B cell (primary cell): ENCODE data around the gene CCDC6. TPM values are rescaled to one million over a fixed set of nuclear protein-coding genes. Genes with fewer than 3 reads are reported as not detected.

Source experiments
- ATAC-seq: fragments of 200-7000 bp; cut with Tn5 transposase; one replicate; pipeline ENCODE4 v1.10.0; 2021; ENCODE audit warnings: low read depth, mild to moderate bottlenecking, moderate number of reproducible peaks, moderate library complexity
- CTCF ChIA-PET: fragments of 350-600 bp; sonication (Branson Sonifier 250); formaldehyde crosslinking; loops from one replicate; lab custom pipeline; 2021; ENCODE audit warnings: antibody characterized with exemption, inconsistent platforms; lab: Charles Lee
- POLR2A ChIA-PET: fragments of 350-600 bp; sonication (Branson Sonifier 250); formaldehyde crosslinking; loops from one replicate; lab custom pipeline; 2021; ENCODE audit warnings: antibody characterized with exemption; lab: Charles Lee
- DNase-seq: peaks from one replicate; pipeline ENCODE4 v3.0.0; 2013
- H2AFZ ChIP-seq: 2 replicates; pipeline ENCODE4 v1.6.1; 2012; ENCODE audit warnings: mild to moderate bottlenecking, low read depth, low read length; ENCODE audit not compliant: insufficient read depth, poor library complexity, severe bottlenecking
- H3K27ac ChIP-seq, 2 donors: 1 replicate in 1 of 2; 2 replicates in 1 of 2; pipeline ENCODE4 v1.5.1; 2012 to 2013; ENCODE audit warnings: low read length in 2 of 2, mild to moderate bottlenecking in 2 of 2, moderate library complexity in 1 of 2
- H3K27me3 ChIP-seq, 4 experiments: fragments of 200-600 bp in 1 of 4; sonication (generic) in 1 of 4; replicated peaks in 1 of 4; 1 replicate in 2 of 4; 2 replicates in 2 of 4; pipeline versions ENCODE4 v1.6.1 to v1.7.0; 2013 to 2016; ENCODE audit warnings: low read length in 3 of 4, mild to moderate bottlenecking in 2 of 4, mixed read lengths in 1 of 4, moderate library complexity in 1 of 4; ENCODE audit not compliant: insufficient read depth in 4 of 4, control insufficient read depth in 3 of 4; ENCODE audit errors: control extremely low read depth in 1 of 4
- H3K36me3 ChIP-seq, 2 experiments: replicated peaks in 1 of 2; 1 replicate in 1 of 2; 2 replicates in 1 of 2; pipeline versions ENCODE4 v1.6.1 to v1.7.1; 2013; ENCODE audit warnings: low read length in 1 of 2; ENCODE audit not compliant: insufficient read depth in 2 of 2, control insufficient read depth in 1 of 2; ENCODE audit errors: control extremely low read depth in 1 of 2, extremely low read depth in 1 of 2
- H3K4me1 ChIP-seq, 2 donors: fragments of 200-600 bp in 1 of 2; sonication (generic) in 1 of 2; 1 replicate in 1 of 2; 2 replicates in 1 of 2; pipeline versions ENCODE4 v1.5.1 to v1.6.1; 2013 to 2017; ENCODE audit warnings: low read length in 2 of 2; ENCODE audit not compliant: control insufficient read depth in 2 of 2, insufficient read depth in 2 of 2
- H3K4me2 ChIP-seq: replicated peaks from 2 replicates; pipeline ENCODE3; 2012; ENCODE audit warnings: mild to moderate bottlenecking, low read depth, low read length; ENCODE audit not compliant: poor library complexity, severe bottlenecking
- H3K4me3 ChIP-seq, 5 experiments: fragments of 200-600 bp in 1 of 5; sonication (generic) in 1 of 5; 1 replicate in 3 of 5; 2 replicates in 2 of 5; pipeline versions ENCODE4 v1.5.1 to v1.7.0; 2011 to 2016; ENCODE audit warnings: low read length in 4 of 5, mild to moderate bottlenecking in 4 of 5, low read depth in 2 of 5, control low read depth in 1 of 5, moderate library complexity in 1 of 5; ENCODE audit not compliant: insufficient read depth in 1 of 5; ENCODE audit errors: control extremely low read depth in 1 of 5, extremely low read depth in 1 of 5
- H3K79me2 ChIP-seq: fragments of 200-600 bp; sonication (generic); one replicate; pipeline ENCODE4 v1.6.0; 2016; ENCODE audit warnings: low read length; ENCODE audit not compliant: control insufficient read depth, insufficient read depth
- H3K9ac ChIP-seq: fragments of 200-600 bp; sonication (generic); 2 replicates; pipeline ENCODE4 v1.6.1; 2017; ENCODE audit warnings: mild to moderate bottlenecking, low read length, moderate library complexity
- H3K9me3 ChIP-seq, 3 donors: one replicate each; pipeline versions ENCODE4 v1.6.1 to v1.7.1; 2013; ENCODE audit warnings: low read length in 2 of 3; ENCODE audit not compliant: control insufficient read depth in 2 of 3, insufficient read depth in 1 of 3; ENCODE audit errors: control extremely low read depth in 1 of 3
- H4K20me1 ChIP-seq: 2 replicates; pipeline ENCODE4 v1.6.0; 2012; ENCODE audit warnings: mild to moderate bottlenecking, low read length; ENCODE audit not compliant: insufficient read depth, control insufficient read depth, poor library complexity, severe bottlenecking
- H3K27ac Mint-ChIP-seq: one replicate; pipeline ENCODE4 v1.8.0; 2021; ENCODE audit warnings: mixed read lengths
- H3K27me3 Mint-ChIP-seq: one replicate; pipeline ENCODE4 v1.8.0; 2021; ENCODE audit warnings: mixed read lengths
- H3K4me1 Mint-ChIP-seq: one replicate; pipeline ENCODE4 v1.8.0; 2021; ENCODE audit warnings: mixed read lengths
- H3K4me3 Mint-ChIP-seq: one replicate; pipeline ENCODE4 v1.8.0; 2021; ENCODE audit warnings: mixed read lengths
- H3K9me3 Mint-ChIP-seq: one replicate; pipeline ENCODE4 v1.8.0; 2022; ENCODE audit warnings: mixed read lengths; ENCODE audit not compliant: insufficient read depth
- EZH2 ChIP-seq: IDR thresholded peaks from 2 replicates; pipeline ENCODE4 v1.6.1; 2012; ENCODE audit warnings: borderline replicate concordance, low read depth, mild to moderate bottlenecking, moderate library complexity, low read length; ENCODE audit not compliant: insufficient read depth, poor library complexity, severe bottlenecking
- WGBS: methylation state at CpG from one replicate; pipeline ENCODE4 v1.1.5; 2013; ENCODE audit warnings: missing lambda C conversion rate; ENCODE audit not compliant: insufficient coverage; 5-methylcytosine and 5-hydroxymethylcytosine counted together
- intact Hi-C: fragments of 100-400 bp; cut with micrococcal nuclease; formaldehyde crosslinking; loops from one replicate; pipeline ENCODE4 v1.10.0; 2022
- polyA plus RNA-seq: library from polyadenylated mRNA; depleted of rRNA; stranded (reverse); fragments of >200 nt; gene quantifications from 2 replicates; pipeline ENCODE4 v1.2.3, GENCODE V29; 2012
- total RNA-seq, 2 donors: library from RNA; stranded (reverse); fragments of 120-200 nt in 1 of 2; gene quantifications; 1 replicate in 1 of 2; 2 replicates in 1 of 2; pipeline versions ENCODE4 v1.2.3 to v1.2.4, GENCODE V29; 2013 to 2022
- TF ChIP-seq, protein P1 (sequence below): fragments of 200-600 bp; IDR thresholded peaks from one replicate; pipeline ENCODE4 v1.8.0; 2022; ENCODE audit warnings: antibody characterized with exemption, mild to moderate bottlenecking

The CCDC6 gene
- total and polyA plus RNA-seq, 2 donors (not counting 1 experiment from before 2014, with no cell fraction given): 18.2 to 30.1 TPM

DNA sequence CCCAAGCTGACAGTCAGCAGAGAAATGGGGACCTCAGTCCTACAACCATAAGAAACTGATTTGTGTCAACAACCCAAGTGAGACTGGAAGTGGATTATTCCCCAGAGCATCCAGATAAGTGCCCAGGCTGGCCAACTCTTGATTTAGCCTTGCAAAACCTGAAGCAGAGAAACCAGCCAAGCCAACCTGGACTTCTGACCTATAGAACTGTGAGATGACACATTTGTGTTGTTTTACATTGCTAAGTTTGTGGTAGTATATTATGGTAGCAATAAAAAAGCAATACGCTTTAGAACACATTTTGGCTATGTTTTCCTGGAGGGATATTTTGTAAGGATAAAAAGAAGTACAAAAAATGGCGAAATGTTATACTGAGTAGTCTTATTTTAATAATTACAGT, 19.7 kb upstream of the CCDC6 start:
- no peak overlapping the region for H3K4me3 ChIP-seq
- H3K9me3 ChIP-seq: peaks cover 2 to 21% (median 13%) of the 10 kb centered on the region in 3 donors
- Mint-ChIP-seq H3K27me3 (peaks cover 8% of the 10 kb centered on the region), H3K4me1 (no peaks in the 10 kb centered on the region), H3K27ac (no peak overlapping the region), H3K9me3 (peaks cover 8% of the 10 kb centered on the region), H3K4me3 (no peak overlapping the region)
- H3K4me1 ChIP-seq: no peaks in the 10 kb centered on the region
- no peaks in the 10 kb centered on the region for H3K79me2 ChIP-seq
- no peaks in the 10 kb centered on the region for H3K36me3 ChIP-seq
- TF ChIP-seq, protein P1, sequence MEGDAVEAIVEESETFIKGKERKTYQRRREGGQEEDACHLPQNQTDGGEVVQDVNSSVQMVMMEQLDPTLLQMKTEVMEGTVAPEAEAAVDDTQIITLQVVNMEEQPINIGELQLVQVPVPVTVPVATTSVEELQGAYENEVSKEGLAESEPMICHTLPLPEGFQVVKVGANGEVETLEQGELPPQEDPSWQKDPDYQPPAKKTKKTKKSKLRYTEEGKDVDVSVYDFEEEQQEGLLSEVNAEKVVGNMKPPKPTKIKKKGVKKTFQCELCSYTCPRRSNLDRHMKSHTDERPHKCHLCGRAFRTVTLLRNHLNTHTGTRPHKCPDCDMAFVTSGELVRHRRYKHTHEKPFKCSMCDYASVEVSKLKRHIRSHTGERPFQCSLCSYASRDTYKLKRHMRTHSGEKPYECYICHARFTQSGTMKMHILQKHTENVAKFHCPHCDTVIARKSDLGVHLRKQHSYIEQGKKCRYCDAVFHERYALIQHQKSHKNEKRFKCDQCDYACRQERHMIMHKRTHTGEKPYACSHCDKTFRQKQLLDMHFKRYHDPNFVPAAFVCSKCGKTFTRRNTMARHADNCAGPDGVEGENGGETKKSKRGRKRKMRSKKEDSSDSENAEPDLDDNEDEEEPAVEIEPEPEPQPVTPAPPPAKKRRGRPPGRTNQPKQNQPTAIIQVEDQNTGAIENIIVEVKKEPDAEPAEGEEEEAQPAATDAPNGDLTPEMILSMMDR: no peak
- no peak for TF ChIP-seq EZH2
- H4K20me1 ChIP-seq: no peaks in the 10 kb centered on the region
- ATAC-seq (no peak), DNase-seq (no peak)
- intact Hi-C loops: no loop called here
- no peak overlapping the region for H3K9ac ChIP-seq
- no peak overlapping the region for H2AFZ ChIP-seq
- POLR2A ChIA-PET: no interaction called here
- CTCF ChIA-PET: no interaction called here
- H3K27me3 ChIP-seq: peaks cover 0 to 3% (median 0%) of the 10 kb centered on the region in 4 experiments
- no CpG with 5 or more reads among the region's 2 CpGs for WGBS
- H3K27ac ChIP-seq: no peak overlapping the region
- H3K4me2 ChIP-seq: no peak overlapping the region

DNA sequence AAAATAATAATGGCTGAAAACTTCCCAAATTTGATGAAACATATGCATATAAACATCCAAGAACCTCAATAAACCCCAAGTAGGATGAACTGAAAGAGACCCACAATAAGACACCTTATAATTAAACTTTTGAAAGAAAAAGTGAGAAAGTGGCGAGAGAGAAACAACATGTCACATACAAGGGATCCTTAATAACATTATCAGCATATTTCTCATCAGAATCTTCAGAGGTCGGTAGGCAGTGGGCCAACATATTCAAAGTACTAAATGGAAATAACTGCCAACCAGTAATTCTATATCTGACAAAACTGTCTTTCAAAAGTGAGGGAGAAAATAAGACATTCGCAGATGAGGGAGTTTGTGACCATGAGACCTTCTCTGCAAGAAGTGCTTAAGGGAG, 16.6 kb upstream of the CCDC6 start:
- Histone ChIP-seq H3K36me3 (no peaks in the 10 kb centered on the region), H3K79me2 (no peaks in the 10 kb centered on the region), H3K27ac (no peak overlapping the region), H3K27me3 (peaks cover 0 to 3% (median 0%) of the 10 kb centered on the region in 4 experiments), H4K20me1 (no peaks in the 10 kb centered on the region), H3K4me3 (no peak overlapping the region), H3K4me2 (no peak overlapping the region), H2AFZ (no peak overlapping the region), H3K9me3 (peaks cover 2 to 21% (median 9%) of the 10 kb centered on the region in 3 donors), H3K4me1 (no peaks in the 10 kb centered on the region), H3K9ac (no peak overlapping the region)
- TF ChIP-seq, protein P1: no peak
- no peak for TF ChIP-seq EZH2
- Mint-ChIP-seq H3K9me3 (peaks cover 8% of the 10 kb centered on the region), H3K4me1 (no peaks in the 10 kb centered on the region), H3K4me3 (no peak overlapping the region), H3K27ac (no peak overlapping the region), H3K27me3 (peaks cover 20% of the 10 kb centered on the region)
- DNase-seq (no peak), ATAC-seq (no peak)
- POLR2A ChIA-PET: no interaction called here
- CTCF ChIA-PET: interaction anchor here (0.8 kb wide), 1 partner anchor 58 kb away, joined by 4 read pairs; no protein-coding TSS in a partner anchor
- intact Hi-C loops: no loop called here
- no CpG with 5 or more reads among the region's 3 CpGs for WGBS
